ENCODE data around the gene PLPP1.

The PLPP1 gene

DNA sequence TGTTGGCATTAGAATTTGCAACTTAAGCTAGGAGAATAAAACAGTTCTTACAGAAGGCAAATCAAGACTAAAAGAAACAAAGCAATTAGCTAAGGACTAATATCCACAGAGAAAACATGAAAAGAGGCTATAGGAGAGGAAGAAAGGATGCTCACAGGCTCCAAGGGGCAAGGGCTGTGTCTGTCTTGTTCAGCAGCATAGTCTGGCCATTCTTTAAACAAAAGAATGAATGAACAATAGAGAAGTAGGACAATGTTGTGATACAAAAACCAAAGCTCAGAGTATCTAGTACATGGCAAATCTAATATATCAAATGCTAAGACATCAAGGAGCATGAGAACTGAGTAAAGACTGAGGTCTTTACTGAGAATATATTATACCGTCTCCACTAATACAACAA lies 39.5 kb downstream of the PLPP1 start:
- TF ChIP-seq, protein P1, sequence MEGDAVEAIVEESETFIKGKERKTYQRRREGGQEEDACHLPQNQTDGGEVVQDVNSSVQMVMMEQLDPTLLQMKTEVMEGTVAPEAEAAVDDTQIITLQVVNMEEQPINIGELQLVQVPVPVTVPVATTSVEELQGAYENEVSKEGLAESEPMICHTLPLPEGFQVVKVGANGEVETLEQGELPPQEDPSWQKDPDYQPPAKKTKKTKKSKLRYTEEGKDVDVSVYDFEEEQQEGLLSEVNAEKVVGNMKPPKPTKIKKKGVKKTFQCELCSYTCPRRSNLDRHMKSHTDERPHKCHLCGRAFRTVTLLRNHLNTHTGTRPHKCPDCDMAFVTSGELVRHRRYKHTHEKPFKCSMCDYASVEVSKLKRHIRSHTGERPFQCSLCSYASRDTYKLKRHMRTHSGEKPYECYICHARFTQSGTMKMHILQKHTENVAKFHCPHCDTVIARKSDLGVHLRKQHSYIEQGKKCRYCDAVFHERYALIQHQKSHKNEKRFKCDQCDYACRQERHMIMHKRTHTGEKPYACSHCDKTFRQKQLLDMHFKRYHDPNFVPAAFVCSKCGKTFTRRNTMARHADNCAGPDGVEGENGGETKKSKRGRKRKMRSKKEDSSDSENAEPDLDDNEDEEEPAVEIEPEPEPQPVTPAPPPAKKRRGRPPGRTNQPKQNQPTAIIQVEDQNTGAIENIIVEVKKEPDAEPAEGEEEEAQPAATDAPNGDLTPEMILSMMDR (IDR thresholded peaks at IDR 0.05; ENCODE audit: low read depth, low read length), result no peak
- H3K36me3 ChIP-seq, result no peaks in the 10 kb centered on the region
- no peaks in the 10 kb centered on the region for H3K9me3 ChIP-seq
- DNase-seq, result no peak
- no peaks in the 10 kb centered on the region for H3K27me3 ChIP-seq
- H3K4me1 ChIP-seq, result no peaks in the 10 kb centered on the region
- no peak overlapping the region for H3K4me3 ChIP-seq (ENCODE audit: low read depth, low read length)

DNA sequence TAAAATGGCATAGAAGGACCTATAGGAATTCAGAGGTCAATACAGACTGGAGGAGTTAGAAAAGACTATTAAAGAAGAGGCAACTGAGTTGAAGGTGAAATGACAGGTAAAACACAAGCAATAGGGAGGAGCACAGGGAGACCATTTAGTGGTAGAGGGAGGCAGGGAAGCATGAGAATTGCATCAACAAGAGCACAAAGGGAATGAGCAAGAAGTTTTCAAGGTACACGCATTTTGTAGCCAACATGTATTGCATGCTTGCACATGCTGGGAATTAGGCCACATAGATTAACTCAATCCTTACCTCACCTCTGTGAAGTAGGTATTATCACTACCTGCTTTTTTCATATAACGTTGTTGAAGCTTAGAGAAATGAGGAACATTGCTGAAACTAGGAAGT lies 42.3 kb downstream of the PLPP1 start:
- Histone ChIP-seq H3K36me3 (no peaks in the 10 kb centered on the region), H3K4me1 (no peaks in the 10 kb centered on the region)
- no peak for DNase-seq

DNA sequence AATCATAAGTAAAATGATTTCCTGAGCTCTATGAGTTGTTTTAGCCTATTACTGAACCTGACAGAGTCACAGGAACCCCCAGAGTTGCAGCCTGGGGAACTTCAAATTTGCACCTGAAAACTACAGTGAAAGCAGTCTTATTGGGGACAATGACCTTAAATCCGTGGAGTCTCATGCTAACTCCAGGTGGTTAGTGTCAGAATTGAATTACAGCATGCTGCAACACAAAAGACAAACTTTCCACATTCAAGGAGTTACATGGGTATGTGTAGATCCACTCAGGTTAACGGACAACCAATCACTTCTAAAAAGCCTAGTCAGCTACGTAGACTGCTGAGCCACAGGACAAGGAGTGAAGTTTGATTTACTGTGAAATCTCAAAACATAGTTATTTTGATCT lies 49.7 kb downstream of the PLPP1 start:
- Histone ChIP-seq H3K36me3 (no peaks in the 10 kb centered on the region), H3K4me3 (ENCODE audit: low read depth, low read length) (no peak overlapping the region), H3K4me1 (no peaks in the 10 kb centered on the region), H3K27me3 (no peaks in the 10 kb centered on the region), H3K9me3 (no peaks in the 10 kb centered on the region)
- DNase-seq, result no peak
- TF ChIP-seq, protein P1 (IDR thresholded peaks at IDR 0.05; ENCODE audit: low read depth, low read length), result no peak

More for the DNA sequence above, 42.3 kb downstream of the PLPP1 start:
- H3K27me3 ChIP-seq, result no peaks in the 10 kb centered on the region
- TF ChIP-seq, protein P1 (IDR thresholded peaks at IDR 0.05; ENCODE audit: low read depth, low read length), result no peak
- no peaks in the 10 kb centered on the region for H3K9me3 ChIP-seq
- no peak overlapping the region for H3K4me3 ChIP-seq (ENCODE audit: low read depth, low read length)

DNA sequence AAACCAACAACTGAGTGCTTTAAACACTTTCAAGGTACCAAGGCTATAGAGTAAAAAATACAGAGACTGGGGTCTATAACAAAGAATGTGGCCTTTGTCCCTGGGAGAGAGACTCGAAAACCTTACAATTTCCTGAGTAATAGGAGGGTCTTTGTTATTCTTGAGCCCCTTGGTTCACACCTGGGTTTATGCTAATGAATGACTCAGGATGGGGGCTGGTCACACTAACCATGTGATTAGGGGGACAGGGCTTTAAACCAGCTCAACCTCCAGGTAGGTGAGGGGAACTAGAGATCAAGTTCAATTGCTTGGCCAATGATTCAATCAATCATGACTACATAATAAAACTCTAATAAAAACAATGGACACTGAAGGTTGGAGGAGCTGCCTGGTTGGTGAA lies 50.2 kb downstream of the PLPP1 start:
- Histone ChIP-seq H3K9me3 (no peaks in the 10 kb centered on the region), H3K4me1 (no peaks in the 10 kb centered on the region), H3K4me3 (ENCODE audit: low read depth, low read length) (no peak overlapping the region), H3K27me3 (no peaks in the 10 kb centered on the region), H3K36me3 (no peaks in the 10 kb centered on the region)
- DNase-seq, result no peak
- TF ChIP-seq, protein P1 (IDR thresholded peaks at IDR 0.05; ENCODE audit: low read depth, low read length), result no peak

DNA sequence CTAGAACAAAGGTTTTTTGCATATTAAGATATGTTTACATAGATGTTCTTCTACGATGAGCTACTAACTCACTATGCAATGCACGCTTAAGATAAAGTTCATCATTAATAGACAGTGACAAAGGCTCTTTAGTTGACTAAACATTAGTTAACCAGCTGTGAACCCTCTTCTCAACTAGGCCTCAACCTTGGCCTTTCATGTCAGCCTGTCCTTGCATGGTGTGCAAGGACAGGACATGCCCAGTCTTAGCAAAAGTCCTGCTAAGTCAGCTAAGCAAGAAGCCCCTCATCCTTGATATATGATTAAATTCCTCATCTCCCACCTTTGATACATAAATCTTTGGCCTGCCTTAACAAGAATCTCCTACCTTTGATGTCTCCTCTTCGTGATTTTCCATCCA lies 50.9 kb downstream of the PLPP1 start:
- Histone ChIP-seq H3K4me1 (no peaks in the 10 kb centered on the region), H3K36me3 (no peaks in the 10 kb centered on the region), H3K9me3 (no peaks in the 10 kb centered on the region), H3K4me3 (ENCODE audit: low read depth, low read length) (no peak overlapping the region), H3K27me3 (no peaks in the 10 kb centered on the region)
- no peak for DNase-seq
- TF ChIP-seq, protein P1 (IDR thresholded peaks at IDR 0.05; ENCODE audit: low read depth, low read length), result no peak

DNA sequence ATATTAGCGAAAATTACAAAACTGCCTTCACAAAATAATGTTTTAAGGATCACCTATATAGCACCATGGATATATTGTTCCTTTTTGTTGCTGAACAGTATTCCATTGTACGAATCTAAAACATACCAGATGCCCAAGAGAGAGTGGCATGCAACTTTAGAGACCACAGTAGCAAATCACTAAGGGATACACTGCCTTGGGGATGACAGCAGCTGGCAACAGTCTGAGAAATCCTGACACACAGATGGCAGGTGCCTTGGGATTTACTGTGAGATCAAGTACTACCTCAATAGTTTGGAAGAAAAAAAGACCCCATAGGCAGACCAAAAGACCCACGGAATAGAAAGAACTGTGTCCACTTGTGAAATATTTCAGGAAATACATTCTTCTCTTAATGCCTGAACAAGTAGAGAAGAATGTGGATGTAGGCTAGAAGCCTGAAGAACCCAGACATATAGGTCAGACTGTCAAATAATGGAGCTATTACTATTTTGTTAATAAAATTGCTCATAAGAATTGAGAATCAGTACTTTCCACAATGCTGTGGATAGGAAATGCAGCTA lies 53.4 kb downstream of the PLPP1 start:
- no peak for DNase-seq
- H3K27me3 ChIP-seq, result no peaks in the 10 kb centered on the region
- no peaks in the 10 kb centered on the region for H3K4me1 ChIP-seq
- TF ChIP-seq, protein P1 (IDR thresholded peaks at IDR 0.05; ENCODE audit: low read depth, low read length), result no peak
- H3K9me3 ChIP-seq, result no peaks in the 10 kb centered on the region
- no peak overlapping the region for H3K4me3 ChIP-seq (ENCODE audit: low read depth, low read length)
- no peaks in the 10 kb centered on the region for H3K36me3 ChIP-seq

All from BE2C (cell line).